ENCODE measurements around the gene ACVRL1.

DNA sequence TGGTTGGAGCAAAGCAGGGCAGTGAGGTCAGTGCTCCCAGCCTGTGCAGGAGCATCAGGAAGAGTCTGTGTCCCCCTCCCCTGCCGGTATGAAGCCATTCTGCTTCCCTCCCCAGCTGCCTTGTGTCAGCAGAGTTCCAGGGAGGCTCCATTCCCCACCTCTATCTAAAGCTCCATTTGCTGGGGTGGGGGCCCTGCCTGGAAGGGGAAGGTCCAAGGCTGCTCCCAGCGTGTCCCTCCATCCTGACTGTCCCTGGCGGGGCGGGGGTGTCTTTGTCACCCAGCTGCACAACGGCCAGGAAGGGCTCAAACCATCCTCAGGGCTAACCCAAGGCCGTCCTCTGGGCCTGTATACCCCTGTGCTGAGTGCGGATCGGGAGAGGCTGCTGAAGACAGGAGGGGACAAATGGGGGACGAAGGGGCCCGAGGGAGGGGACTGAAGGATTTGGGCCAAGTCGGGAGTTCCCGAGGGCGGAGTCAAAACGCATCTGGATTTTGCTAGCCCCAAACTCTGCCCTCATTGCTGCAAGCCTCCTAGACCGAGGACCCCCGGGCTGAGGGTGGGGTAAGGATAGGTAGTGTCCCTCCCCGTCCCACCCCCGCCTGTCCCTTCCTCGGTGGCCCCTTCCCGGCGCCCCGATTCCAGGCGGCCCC is 748 bp upstream of the ACVRL1 start:
- TF ChIP-seq, protein P1, sequence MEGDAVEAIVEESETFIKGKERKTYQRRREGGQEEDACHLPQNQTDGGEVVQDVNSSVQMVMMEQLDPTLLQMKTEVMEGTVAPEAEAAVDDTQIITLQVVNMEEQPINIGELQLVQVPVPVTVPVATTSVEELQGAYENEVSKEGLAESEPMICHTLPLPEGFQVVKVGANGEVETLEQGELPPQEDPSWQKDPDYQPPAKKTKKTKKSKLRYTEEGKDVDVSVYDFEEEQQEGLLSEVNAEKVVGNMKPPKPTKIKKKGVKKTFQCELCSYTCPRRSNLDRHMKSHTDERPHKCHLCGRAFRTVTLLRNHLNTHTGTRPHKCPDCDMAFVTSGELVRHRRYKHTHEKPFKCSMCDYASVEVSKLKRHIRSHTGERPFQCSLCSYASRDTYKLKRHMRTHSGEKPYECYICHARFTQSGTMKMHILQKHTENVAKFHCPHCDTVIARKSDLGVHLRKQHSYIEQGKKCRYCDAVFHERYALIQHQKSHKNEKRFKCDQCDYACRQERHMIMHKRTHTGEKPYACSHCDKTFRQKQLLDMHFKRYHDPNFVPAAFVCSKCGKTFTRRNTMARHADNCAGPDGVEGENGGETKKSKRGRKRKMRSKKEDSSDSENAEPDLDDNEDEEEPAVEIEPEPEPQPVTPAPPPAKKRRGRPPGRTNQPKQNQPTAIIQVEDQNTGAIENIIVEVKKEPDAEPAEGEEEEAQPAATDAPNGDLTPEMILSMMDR (IDR thresholded peaks at IDR 0.05) = no peak
- TF ChIP-seq POLR2A (IDR thresholded peaks at IDR 0.05) = no peak
